GM19324 (cell line): Measurements from ENCODE around the gene MYCBPAP.

ENCODE experiments used
- ATAC-seq: cut with Tn5 transposase; IDR thresholded peaks from one replicate; pipeline ENCODE4 v1.9.1; 2021; ENCODE audit warnings: mild to moderate bottlenecking, moderate library complexity; ENCODE audit not compliant: unreplicated experiment, low FRiP score

Gene MYCBPAP, protein sequence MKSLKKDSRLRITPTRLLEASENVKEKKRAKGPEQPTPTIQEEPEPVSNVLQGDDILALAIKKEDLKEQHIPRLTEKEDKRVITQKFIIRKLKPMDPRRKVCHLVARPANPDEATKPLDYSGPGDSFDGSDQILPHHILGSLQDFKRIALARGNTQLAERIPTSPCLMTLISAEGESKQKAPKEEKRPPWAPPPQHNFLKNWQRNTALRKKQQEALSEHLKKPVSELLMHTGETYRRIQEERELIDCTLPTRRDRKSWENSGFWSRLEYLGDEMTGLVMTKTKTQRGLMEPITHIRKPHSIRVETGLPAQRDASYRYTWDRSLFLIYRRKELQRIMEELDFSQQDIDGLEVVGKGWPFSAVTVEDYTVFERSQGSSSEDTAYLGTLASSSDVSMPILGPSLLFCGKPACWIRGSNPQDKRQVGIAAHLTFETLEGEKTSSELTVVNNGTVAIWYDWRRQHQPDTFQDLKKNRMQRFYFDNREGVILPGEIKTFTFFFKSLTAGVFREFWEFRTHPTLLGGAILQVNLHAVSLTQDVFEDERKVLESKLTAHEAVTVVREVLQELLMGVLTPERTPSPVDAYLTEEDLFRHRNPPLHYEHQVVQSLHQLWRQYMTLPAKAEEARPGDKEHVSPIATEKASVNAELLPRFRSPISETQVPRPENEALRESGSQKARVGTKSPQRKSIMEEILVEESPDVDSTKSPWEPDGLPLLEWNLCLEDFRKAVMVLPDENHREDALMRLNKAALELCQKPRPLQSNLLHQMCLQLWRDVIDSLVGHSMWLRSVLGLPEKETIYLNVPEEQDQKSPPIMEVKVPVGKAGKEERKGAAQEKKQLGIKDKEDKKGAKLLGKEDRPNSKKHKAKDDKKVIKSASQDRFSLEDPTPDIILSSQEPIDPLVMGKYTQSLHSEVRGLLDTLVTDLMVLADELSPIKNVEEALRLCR

GRCh38 chr17:50507871-50508572 is at the start of gene MYCBPAP:
MYCBPAP (plus strand) TSS chr17:50508439; CDS start chr17:50508675, 236 bp downstream.
- ATAC-seq, result peak; percentile 69

DNA sequence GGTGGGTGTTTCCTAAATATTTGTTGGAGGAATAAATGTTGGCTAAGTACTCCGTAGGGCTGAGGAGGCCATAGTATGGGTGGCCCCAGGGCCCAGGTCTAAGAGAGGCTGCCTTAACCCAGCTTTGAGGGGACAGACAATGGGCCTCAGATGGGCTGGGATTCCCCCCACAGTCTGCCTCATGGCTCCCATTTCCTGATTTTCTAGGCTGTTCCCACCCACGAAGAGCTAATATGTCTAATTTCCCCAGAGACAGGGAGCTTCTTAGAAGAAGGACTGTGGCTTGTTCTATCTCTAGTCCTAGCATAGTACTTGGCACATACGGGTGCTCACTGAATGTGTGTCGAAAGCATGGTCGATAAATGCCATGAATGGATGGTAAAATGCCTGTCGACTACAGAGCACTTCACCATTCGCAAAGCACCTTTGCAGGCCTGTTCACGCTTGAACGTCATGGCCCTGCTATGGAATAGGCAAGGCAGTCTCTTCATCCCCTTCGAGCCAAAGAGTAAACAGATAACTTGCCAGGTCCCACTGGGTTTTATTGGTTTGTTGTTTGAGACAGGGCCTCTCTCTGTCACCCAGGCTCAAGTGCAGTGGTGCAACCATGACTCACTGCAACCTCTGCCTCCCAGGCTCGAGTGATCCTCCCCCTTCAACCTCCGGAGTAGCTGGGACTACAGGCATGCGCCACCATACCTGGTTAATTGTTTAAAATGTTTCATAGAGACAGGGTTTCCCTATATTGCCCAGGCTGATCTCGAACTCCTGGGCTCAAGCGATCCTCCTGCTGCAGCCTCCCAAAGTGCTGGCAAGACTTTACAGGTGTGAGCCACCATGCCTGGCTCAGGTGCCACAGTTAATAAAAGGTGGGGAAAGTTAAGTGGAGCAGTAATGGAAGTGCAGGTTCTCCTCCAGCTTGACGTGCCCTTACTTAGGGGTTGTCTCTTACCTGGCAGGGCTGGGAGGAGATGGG is 49.2 kb upstream of the MYCBPAP start:
- no peak for ATAC-seq

GRCh38 chr17:50459756-50460155 is 48.5 kb upstream of the MYCBPAP start:
- ATAC-seq, result no peak

DNA sequence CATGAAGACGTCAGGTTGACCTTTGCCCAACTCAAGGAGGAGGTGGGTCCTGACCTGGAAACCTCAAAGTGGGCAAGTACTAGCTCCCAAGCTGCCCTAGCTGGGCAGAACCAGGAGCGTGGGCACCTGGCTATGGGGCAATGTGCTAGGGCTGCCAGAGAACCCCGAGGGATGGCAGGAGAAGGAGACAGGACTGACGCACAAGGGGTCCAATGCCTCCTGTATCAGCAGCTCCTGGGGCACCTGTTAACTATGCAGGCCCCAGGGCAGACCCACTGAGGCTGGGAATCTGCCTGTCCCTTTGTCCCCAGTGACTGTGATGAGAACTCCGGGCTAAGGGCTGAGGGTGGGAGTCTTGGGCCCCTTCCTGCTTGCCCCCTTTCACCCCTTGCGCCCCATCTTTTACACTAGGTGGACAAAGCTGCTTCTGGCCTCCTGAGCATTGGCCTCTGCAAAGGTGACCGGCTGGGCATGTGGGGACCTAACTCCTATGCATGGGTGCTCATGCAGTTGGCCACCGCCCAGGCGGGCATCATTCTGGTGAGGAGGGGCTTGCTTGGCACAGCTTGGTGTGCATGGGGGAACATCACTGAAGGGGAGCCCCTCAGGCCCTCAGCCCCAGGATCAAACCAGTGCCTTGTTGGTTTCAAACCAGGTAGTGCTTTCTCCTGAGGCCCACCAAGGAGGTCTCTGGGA is 47.3 kb upstream of the MYCBPAP start:
- ATAC-seq, result no peak

DNA sequence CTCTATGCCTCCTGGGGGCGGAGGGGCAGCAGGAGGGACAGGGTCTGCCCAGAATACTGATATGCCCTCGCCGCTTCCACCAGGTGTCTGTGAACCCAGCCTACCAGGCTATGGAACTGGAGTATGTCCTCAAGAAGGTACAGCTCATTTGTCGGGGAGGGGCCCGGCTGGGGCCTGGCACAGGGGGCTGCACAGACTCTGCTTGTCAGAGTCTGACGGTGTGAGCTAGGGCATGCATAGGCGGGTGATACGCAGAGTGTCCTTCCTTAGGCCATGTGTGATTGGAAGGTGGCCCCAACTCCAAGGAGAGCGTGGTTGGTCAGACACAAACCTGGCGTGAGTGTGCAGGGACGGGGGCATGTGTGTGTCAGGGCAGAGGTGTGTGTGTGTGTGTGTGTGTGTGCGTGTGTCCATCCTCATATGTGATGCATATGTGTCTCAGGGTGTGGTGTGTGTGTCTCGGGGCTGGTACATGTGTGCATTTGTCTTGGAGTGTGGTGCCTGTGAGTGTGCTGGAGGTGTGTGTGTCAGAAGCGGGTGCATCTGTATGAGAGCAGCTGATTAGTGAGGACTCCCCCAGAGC is 46.6 kb upstream of the MYCBPAP start:
- ATAC-seq, result no peak

GRCh38 chr17:50462446-50462845 is 45.8 kb upstream of the MYCBPAP start:
- no peak for ATAC-seq

DNA sequence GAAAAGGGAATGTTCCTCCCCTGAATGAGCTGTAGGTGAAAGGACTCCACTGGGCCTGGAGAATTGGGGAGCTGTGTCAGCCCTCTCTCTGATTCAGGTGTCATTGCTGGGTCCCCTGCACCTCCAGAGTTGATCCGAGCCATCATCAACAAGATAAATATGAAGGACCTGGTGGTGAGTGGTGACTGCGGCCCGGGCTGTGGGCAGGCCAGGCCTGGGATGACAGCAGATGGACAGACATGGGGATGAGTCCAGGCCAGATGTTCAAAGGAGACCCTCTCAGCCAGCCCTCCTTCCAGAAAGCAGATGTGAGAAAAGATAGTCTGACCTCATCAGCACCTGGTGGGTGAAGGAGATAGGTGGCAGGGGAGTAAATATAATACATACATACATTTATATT is 44.1 kb upstream of the MYCBPAP start:
- ATAC-seq, result no peak

DNA sequence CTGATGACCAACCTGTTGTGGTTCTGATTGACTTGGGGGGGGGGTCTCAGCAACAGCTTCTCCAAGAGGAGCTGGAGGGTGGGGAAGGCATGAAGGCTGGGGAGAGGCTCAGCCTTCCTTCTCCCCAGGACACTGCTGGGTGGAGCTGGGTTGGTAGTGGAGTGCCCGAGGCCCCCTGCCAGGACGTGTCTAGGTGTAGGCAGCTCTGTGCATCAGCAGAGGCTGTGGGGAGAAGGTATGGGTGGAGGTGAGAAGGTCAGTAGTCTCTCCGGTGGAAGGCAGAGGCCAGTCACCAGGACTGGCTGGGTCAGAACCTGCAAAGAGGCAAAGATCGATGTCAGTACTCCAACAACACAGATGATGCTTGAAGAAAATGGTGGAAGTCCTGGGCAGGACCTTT is 43.5 kb upstream of the MYCBPAP start:
- no peak for ATAC-seq

DNA sequence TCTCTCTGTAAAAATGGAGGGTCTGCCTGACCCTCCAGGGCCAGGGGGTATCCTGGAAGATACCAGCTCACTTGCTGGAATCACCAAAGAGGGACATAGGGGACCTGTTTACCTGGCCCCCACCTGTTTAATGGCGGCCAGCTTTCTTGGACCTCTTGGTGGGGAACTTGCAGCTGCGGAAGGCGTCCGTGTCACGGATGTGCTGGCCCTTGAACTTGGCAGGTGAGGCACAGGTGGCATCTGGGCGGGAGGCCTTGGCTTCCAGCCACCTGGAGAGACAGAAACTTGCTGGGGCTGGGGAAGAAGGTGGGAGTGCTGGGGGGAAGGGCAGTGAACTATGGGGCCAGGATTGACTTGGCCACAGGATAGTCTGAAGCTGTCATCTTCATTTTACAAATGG is 43.1 kb upstream of the MYCBPAP start:
- no peak for ATAC-seq

DNA sequence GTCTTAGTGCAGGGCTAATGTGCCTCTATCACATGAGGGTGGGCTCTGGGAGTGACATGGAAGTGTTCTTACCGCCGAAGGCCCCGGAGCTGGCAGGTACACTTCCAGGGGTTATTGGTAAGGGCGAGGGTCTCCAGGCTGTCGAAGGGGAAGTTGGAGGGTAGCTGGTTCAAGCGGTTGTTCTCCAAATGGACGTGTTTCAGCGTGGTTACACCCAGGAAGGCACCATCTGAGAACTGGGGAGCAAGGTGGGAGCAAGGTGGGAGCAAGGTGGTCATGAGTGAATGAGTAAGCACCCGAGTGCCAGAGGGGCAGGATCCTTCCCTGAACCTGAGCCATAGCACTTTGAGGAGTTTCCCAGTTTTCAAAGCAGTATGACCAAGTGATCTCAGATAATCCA is 42.6 kb upstream of the MYCBPAP start:
- ATAC-seq, result no peak

GRCh38 chr17:50466371-50467113 is 41.7 kb upstream of the MYCBPAP start:
- ATAC-seq, result no peak

- no peak for ATAC-seq
Measured at GRCh38 chr17:50467114-50467854, 41.0 kb upstream of the MYCBPAP start.

DNA sequence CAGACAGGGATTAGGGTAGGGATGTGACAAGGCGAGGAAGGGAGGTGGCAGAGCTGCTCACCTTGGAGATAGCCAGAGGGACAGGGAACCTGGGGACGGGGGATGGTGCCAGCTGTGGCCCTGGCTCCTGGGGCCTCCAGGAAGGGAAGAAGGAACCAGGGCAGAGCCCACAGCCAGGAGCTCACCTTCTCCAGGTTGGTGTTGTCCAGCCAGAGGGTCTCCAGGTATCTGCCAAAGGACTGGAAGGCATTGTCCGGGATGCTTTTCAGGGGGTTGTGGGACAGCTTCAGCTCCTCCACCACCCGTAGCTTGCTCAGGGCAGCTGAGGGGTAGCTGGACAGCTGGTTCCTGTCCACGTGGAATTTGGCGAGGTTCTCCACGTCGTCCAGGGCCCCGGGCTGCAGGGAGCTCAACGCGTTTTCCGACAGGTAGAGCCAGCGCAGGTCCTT is 40.4 kb upstream of the MYCBPAP start:
- ATAC-seq, result no peak

GRCh38 chr17:50468304-50469207 is 39.7 kb upstream of the MYCBPAP start, which contains the start of gene CHAD:
CHAD (minus strand) TSS chr17:50468880; CDS start chr17:50468813, 67 bp downstream.
- ATAC-seq, result no peak

DNA sequence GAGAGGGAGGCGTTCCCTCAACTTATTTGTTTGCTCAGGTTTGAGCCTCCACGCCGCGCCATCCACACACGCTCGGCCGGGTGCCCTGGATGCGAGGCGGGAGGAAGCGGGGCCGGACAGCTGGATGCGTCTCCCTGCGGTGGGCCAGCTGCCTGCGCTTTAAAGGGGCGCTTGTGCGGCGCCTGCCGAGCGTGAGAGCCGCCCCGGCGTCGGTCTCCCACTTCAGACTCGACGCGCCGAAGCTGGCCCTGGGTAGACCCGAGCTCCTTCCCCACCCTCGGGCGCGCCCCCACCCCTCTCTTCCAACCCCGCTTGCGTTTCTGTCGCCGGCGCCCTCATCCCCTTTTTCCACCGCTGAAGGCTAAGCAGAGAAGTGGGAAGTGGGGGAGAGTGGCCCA is 39.0 kb upstream of the MYCBPAP start:
- no peak for ATAC-seq

GRCh38 chr17:50469671-50470305 is 38.5 kb upstream of the MYCBPAP start:
- ATAC-seq, result no peak
